Activated CD4-positive, alpha-beta T cell treated with anti-CD3 and anti-CD28 coated beads, Interleukin-2, amount 10 ng/mL, durations not matched to agents 24 days and 14 days (primary cell): ENCODE measurements around the gene ATRNL1. TPM values are rescaled to one million over a fixed set of nuclear protein-coding genes. Genes with fewer than 3 reads are reported as not detected.
"Not testable (repeated sequence)": the region's sequence is repeated elsewhere in the genome, so short reads cannot be mapped to it uniquely, and the experiment has no call there.

Source experiments
- DNase-seq: peaks from one replicate; pipeline ENCODE4 v3.0.0; 2022
- H3K27ac Mint-ChIP-seq: one replicate; pipeline ENCODE4 v1.8.0; 2022; ENCODE audit warnings: mild to moderate bottlenecking, mixed read lengths
- H3K27me3 Mint-ChIP-seq: one replicate; pipeline ENCODE4 v1.8.0; 2022; ENCODE audit warnings: mixed read lengths
- H3K36me3 Mint-ChIP-seq: one replicate; pipeline ENCODE4 v1.8.0; 2022; ENCODE audit warnings: low read depth, mild to moderate bottlenecking, mixed read lengths
- H3K4me1 Mint-ChIP-seq: one replicate; pipeline ENCODE4 v1.8.0; 2021; ENCODE audit warnings: mixed read lengths
- H3K4me3 Mint-ChIP-seq: one replicate; pipeline ENCODE4 v1.8.0; 2022; ENCODE audit warnings: mild to moderate bottlenecking, moderate library complexity, mixed read lengths
- H3K9me3 Mint-ChIP-seq: one replicate; pipeline ENCODE4 v1.8.0; 2021; ENCODE audit warnings: mixed read lengths
- intact Hi-C: fragments of 100-400 bp; cut with micrococcal nuclease; formaldehyde crosslinking; loops from one replicate; pipeline ENCODE4 v1.15.1; 2023
- total RNA-seq: library from RNA; stranded (reverse); gene quantifications from 2 replicates; pipeline ENCODE4 v1.2.3, GENCODE V29; 2022

ATRNL1 gene
- total RNA-seq, 1 donor from 2014 or later = 0.26 TPM

DNA sequence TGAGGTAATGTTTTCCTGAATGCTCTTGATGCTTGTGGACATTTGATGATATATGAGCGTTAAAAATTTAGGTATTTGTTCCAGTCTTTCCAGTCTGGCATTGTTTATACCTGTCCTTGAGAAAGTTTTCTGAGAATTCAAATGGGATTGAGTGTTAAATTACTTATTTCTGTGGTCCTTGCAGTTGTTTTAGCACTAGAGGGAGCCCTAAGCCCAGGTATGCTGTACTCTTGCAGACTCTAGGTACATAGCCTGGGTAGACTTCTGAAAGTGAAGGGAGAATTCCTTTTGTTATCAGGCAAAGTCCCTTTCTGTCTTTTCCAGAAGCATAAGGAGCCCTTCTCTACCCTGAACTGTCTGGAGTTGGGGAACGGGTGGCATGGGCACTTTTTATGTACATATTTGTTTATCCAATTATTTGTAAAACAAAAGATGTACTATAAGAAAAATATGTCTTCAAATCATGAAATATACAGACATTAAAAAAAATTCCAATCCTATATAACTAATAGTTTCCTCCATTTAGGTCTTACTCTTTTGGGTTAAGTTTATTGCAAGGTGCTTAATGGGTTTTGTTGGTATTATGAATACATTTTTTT lies 262.1 kb downstream of the ATRNL1 start:
- H3K36me3 Mint-ChIP-seq = no peaks in the 10 kb centered on the region
- intact Hi-C loops = loop anchor here (2.0 kb wide), 1 partner anchor 1032 kb away; no protein-coding TSS in a partner anchor
- peak; percentile 73 for DNase-seq
- H3K27me3 Mint-ChIP-seq = no peaks in the 10 kb centered on the region
- H3K4me1 Mint-ChIP-seq = no peaks in the 10 kb centered on the region
- H3K27ac Mint-ChIP-seq = no peak overlapping the region
- no peaks in the 10 kb centered on the region for H3K9me3 Mint-ChIP-seq
- H3K4me3 Mint-ChIP-seq = no peak overlapping the region

DNA sequence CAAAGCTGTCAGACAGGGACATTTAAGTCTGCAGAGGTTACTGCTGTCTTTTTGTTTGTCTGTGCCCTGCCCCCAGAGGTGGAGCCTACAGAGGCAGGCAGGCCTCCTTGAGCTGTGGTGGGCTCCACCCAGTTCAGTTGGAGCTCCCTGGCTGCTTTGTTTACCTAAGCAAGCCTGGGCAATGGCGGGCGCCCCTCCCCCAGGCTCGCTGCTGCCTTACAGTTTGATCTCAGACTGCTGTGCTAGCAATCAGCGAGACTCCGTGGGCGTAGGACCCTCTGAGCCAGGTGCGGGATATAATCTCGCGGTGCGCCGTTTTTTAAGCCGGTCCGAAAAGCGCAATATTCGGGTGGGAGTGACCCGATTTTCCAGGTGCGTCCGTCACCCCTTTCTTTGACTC lies 274.8 kb downstream of the ATRNL1 start:
- H3K36me3 Mint-ChIP-seq = not testable (repeated sequence)

DNA sequence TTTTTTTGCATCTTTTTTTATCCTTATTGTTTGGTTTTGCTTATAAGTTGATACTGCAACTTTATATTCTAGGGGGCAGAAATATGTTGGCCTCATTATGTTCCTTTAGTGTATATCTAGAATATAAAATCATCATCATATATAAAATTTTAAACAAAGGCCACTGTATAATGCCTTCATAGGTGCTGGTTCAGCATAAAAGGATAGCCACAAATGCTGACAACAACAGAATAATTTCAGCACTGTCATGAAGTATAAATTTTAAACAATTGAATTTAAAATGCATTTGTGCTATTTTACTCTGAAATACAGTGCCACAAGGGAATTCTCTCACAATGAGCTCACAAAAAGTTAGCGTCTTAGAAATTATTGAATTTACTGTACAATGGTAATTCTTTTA lies 285.9 kb downstream of the ATRNL1 start:
- H3K36me3 Mint-ChIP-seq = no peaks in the 10 kb centered on the region
- no peaks in the 10 kb centered on the region for H3K9me3 Mint-ChIP-seq
- no peak overlapping the region for H3K27ac Mint-ChIP-seq
- intact Hi-C loops = no loop called here
- no peaks in the 10 kb centered on the region for H3K4me1 Mint-ChIP-seq
- no peaks in the 10 kb centered on the region for H3K27me3 Mint-ChIP-seq
- DNase-seq = no peak
- no peak overlapping the region for H3K4me3 Mint-ChIP-seq

More for the DNA sequence above, 274.8 kb downstream of the ATRNL1 start:
- H3K9me3 Mint-ChIP-seq, intact Hi-C loops, H3K4me1 Mint-ChIP-seq, H3K27ac Mint-ChIP-seq, H3K4me3 Mint-ChIP-seq, H3K27me3 Mint-ChIP-seq, DNase-seq: not testable (repeated sequence)

DNA sequence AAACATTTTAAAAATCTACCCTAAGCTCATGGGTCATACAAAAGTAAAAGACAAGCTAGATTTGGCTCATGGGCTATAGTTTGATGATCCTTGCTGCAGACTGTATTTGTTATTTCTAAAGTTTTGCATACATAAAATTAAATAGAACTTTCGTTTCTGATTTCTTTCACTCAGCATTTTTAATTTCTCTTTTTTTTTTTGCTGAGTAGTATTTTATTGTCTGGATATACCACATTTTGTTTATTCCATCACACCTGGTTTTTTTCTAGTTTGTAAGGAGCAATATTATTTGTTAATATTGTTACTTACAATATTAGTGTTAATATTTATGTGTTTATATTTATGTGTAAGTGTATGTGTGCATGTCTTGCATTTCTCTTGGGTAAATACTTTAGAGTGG lies 291.5 kb downstream of the ATRNL1 start:
- H3K27ac Mint-ChIP-seq = no peak overlapping the region
- DNase-seq = no peak
- H3K36me3 Mint-ChIP-seq = no peaks in the 10 kb centered on the region
- no peaks in the 10 kb centered on the region for H3K9me3 Mint-ChIP-seq
- intact Hi-C loops = no loop called here
- no peaks in the 10 kb centered on the region for H3K4me1 Mint-ChIP-seq
- H3K4me3 Mint-ChIP-seq = no peak overlapping the region
- H3K27me3 Mint-ChIP-seq = no peaks in the 10 kb centered on the region

DNA sequence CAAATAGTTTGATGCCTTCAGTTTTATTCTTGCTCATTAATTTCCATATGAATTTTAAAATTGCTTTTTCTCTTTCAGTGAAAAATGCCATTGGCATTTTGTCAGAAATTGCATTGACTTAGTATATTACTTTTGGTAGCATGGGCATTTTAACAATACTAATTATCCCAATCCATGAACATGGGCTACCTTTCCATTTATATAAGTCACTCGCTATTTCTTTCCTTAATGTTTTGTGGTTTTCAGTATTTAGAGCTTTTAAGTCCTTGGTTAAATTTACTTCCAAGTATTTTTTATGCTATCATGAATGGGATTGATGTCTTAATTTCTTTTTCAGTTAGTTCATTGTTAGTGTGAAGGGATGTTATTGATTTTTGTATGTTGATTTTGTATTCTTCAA lies 297.4 kb downstream of the ATRNL1 start:
- H3K27ac Mint-ChIP-seq = no peak overlapping the region
- no peaks in the 10 kb centered on the region for H3K4me1 Mint-ChIP-seq
- intact Hi-C loops = no loop called here
- no peak for DNase-seq
- no peaks in the 10 kb centered on the region for H3K36me3 Mint-ChIP-seq
- no peak overlapping the region for H3K4me3 Mint-ChIP-seq
- H3K27me3 Mint-ChIP-seq = no peaks in the 10 kb centered on the region
- no peaks in the 10 kb centered on the region for H3K9me3 Mint-ChIP-seq

DNA sequence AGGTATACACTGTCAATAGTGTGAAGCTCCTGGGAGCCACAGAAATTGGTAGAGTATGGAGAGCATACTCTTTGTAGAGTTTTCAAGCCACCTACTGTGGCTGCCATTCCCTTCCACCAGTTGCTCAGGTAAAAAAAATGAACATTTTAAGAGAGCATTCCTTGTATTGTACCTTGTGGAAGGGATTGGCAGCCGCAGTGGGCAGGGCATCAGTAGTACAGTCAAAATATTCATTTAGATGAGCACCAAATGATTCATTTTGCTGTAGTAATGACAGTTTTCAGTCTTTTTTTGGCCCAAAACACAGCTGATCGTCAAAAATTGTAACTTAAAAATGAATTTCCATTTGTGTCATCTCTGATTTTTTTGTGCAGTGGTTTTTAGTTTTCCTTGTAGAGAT lies 304.9 kb downstream of the ATRNL1 start:
- Mint-ChIP-seq H3K36me3 (no peaks in the 10 kb centered on the region), H3K27me3 (no peaks in the 10 kb centered on the region), H3K4me1 (no peaks in the 10 kb centered on the region), H3K9me3 (no peaks in the 10 kb centered on the region), H3K4me3 (no peak overlapping the region), H3K27ac (no peak overlapping the region)
- intact Hi-C loops = no loop called here
- no peak for DNase-seq

DNA sequence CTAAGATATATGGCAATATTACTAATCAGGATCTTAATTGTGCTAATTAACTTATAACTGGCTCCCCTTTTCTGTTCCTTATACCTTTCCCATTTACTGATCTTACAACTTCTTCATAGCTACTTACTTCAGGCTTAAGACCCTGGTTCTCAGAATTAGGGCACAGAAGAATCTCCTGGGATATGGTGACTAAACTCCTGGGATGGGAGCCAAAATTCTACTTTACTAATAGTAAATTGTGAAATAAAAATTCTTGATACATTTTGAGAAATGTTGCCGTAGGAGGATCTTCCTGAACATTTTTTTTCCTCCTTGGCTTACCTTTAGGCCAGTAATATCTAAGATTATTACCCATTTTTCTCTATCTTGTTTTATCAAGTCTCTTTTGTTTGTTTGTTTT lies 309.5 kb downstream of the ATRNL1 start:
- DNase-seq = no peak
- Mint-ChIP-seq H3K9me3 (no peaks in the 10 kb centered on the region), H3K4me3 (no peak overlapping the region), H3K27ac (no peak overlapping the region), H3K4me1 (no peaks in the 10 kb centered on the region), H3K27me3 (no peaks in the 10 kb centered on the region), H3K36me3 (no peaks in the 10 kb centered on the region)
- intact Hi-C loops = no loop called here

DNA sequence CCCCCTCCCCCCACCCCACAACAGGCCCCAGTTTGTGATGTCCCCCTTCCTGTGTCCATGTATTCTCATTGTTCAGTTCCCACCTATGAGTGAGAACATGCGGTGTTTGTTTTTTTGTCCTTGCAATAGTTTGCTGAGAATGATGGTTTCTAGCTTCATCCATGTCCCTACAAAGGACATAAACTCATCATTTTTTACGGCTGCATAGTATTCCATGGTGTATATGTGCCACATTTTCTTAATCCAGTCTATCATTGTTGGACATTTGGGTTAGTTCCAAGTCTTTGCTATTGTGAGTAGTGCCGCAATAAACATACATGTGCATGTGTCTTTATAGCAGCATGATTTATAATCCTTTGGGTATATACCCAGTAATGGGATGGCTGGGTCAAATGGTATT lies 312.7 kb downstream of the ATRNL1 start:
- DNase-seq, H3K4me3 Mint-ChIP-seq, H3K4me1 Mint-ChIP-seq, H3K36me3 Mint-ChIP-seq, H3K27me3 Mint-ChIP-seq, H3K27ac Mint-ChIP-seq, H3K9me3 Mint-ChIP-seq, intact Hi-C loops: not testable (repeated sequence)

DNA sequence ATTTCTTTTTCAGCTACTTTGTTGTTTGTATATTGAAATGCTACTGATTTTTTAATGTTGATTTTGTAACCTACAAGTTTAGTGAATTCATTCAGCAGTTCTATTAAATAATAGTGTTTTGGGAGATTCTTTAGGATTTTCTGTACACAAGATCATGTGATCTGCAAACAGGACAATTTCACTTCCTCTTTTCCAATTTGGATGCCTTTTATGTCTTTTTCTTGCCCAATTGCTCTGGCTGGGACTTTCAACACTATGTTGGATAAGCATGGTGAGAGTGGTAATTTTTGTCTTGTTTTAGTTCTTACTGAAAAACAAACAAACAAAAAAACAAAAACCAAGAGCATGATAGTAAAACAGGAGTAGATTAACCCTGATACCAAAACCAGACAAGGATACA lies 316.2 kb downstream of the ATRNL1 start:
- peaks cover 8% of the 10 kb centered on the region for H3K9me3 Mint-ChIP-seq
- no peaks in the 10 kb centered on the region for H3K27me3 Mint-ChIP-seq
- intact Hi-C loops = no loop called here
- H3K4me1 Mint-ChIP-seq = no peaks in the 10 kb centered on the region
- no peak for DNase-seq
- no peak overlapping the region for H3K4me3 Mint-ChIP-seq
- H3K27ac Mint-ChIP-seq = no peak overlapping the region
- H3K36me3 Mint-ChIP-seq = no peaks in the 10 kb centered on the region

DNA sequence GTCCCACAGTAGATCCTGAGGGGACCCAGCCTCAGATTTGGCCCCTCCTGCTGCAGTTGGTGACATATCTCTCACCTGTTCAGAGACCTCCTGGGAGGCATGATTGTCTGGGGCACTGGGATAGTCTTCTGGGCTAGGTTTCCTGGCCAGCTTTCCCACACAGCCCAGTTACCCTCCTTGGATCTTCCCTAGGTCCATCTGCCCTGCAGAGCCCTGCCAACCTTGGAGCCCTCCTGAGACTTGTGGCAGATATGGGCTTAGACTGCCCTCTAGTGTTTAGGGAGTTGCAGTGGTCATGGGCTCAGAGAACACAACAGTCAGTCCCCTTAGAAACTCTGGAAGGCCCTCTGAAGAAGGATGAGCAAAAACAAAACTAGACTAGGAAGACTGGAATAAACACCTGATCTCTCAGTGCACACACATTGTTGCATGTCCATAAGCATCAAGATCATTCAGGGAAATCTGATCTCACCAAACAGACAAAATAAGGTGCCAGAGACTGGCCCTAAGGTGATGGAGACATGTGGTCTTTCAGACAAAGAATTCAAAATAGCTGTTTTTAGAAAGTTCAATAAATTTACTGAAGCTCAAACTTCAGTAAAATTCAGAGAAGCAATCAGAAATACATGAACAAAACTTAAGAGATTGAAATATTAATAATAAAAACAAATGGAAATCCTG lies 324.6 kb downstream of the ATRNL1 start:
- H3K27me3 Mint-ChIP-seq = no peaks in the 10 kb centered on the region
- H3K4me3 Mint-ChIP-seq = no peak overlapping the region
- no peaks in the 10 kb centered on the region for H3K4me1 Mint-ChIP-seq
- intact Hi-C loops = loop anchor here (10.0 kb wide), 2 partner anchors 253 to 553 kb away; no protein-coding TSS in a partner anchor
- H3K27ac Mint-ChIP-seq = no peak overlapping the region
- H3K36me3 Mint-ChIP-seq = no peaks in the 10 kb centered on the region
- peaks cover 3% of the 10 kb centered on the region for H3K9me3 Mint-ChIP-seq
- DNase-seq = peak; percentile 65

DNA sequence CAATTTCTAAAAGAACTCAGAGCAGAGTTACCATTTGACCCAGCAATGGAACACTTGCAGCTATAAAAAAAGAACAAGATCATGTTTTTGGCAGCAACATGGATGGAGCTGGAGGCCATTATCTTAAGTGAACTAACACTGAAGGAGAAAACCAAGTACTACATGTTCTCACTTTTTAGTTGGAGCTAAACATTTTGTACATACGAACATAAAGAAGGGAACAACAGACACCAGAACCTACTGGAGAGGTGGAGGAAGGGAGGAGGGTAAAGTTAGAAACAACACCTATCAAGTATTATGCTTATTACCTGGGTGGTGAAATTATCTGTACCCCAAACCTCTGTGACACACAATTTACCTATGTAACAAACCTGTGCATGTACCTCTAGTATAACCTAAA lies 329.5 kb downstream of the ATRNL1 start:
- Mint-ChIP-seq H3K9me3 (peaks cover 3% of the 10 kb centered on the region), H3K27me3 (no peaks in the 10 kb centered on the region), H3K36me3 (no peaks in the 10 kb centered on the region), H3K4me1 (no peaks in the 10 kb centered on the region), H3K27ac (no peak overlapping the region), H3K4me3 (no peak overlapping the region)
- DNase-seq = no peak
- intact Hi-C loops = no loop called here

DNA sequence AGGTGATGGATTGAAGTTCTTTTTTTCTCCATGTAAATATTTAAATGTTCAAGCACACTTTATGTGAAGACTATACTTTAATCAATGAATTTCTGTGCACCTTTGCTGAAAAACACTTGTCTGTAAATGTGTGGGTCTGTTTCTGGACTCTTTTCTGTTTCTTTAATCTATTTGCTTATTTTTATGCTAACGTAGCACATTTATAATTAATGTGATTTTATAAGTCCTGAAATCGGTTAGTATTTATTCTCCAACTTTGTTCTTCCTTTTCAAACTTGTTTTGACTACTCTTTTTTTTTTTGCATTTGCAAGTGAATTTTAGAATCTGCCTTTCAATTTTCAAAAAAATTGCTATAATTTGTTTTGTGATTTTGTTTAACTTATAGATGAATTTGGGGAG lies 334.4 kb downstream of the ATRNL1 start:
- Mint-ChIP-seq H3K4me3 (no peak overlapping the region), H3K27me3 (no peaks in the 10 kb centered on the region), H3K27ac (no peak overlapping the region), H3K9me3 (no peaks in the 10 kb centered on the region), H3K36me3 (no peaks in the 10 kb centered on the region), H3K4me1 (no peaks in the 10 kb centered on the region)
- DNase-seq = no peak
- intact Hi-C loops = no loop called here

DNA sequence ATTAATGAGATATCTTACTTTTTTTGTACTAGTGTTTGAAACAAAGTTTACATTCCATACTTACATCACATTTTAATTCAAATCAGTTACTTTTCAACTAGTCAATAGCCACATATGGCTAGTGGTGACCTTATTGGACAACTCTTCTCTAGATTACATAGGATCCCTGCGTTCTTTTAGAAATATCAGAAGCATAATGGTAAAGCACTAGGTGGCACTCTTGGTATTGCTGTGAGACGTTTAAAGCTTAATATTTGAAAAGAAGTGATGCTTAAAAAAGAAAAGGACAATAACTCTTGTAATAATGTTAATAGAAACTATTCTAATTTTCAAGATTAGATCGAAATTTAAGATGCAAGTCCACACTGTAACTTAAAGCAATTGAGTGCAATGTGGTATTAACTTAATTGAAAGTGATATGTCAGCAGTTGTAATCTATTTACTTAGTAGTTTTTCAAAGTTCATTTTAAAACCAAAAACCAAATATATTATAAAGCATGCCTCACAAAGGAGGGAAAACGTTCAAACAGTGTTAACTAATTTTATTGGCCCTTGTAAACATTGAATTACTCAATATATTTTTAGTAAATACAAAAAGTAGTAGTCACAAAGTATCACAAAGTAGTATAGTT lies 339.1 kb downstream of the ATRNL1 start:
- H3K36me3 Mint-ChIP-seq = no peaks in the 10 kb centered on the region
- DNase-seq = no peak
- intact Hi-C loops = no loop called here
- H3K4me3 Mint-ChIP-seq = no peak overlapping the region
- H3K4me1 Mint-ChIP-seq = no peaks in the 10 kb centered on the region
- no peaks in the 10 kb centered on the region for H3K9me3 Mint-ChIP-seq
- no peak overlapping the region for H3K27ac Mint-ChIP-seq
- H3K27me3 Mint-ChIP-seq = no peaks in the 10 kb centered on the region

DNA sequence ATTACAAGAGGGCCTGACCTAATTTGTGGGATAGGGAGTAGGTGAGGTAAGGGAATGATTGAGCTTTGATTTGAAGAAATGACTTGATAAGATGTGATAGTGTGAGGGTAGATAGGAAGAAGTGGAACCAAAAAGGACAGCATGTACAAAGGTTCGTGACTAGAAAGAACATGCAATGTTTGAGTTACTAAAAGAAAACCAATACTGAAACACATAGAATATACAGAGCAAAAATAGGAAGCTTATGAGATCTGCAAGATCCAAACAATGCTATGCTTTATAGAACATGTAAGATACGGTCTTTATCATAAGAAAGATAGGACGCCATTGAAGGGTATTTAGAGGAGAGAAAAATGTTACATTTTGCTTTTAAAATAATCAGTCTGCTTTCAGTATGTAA lies 343.8 kb downstream of the ATRNL1 start:
- intact Hi-C loops = no loop called here
- DNase-seq = no peak
- no peak overlapping the region for H3K4me3 Mint-ChIP-seq
- no peak overlapping the region for H3K27ac Mint-ChIP-seq
- no peaks in the 10 kb centered on the region for H3K9me3 Mint-ChIP-seq
- no peaks in the 10 kb centered on the region for H3K4me1 Mint-ChIP-seq
- no peaks in the 10 kb centered on the region for H3K27me3 Mint-ChIP-seq
- no peaks in the 10 kb centered on the region for H3K36me3 Mint-ChIP-seq
